HEK293T (cell line): ENCODE results near the gene HDX.
"Not testable (repeated sequence)": the region's sequence is repeated elsewhere in the genome, so short reads cannot be mapped to it uniquely, and the experiment has no call there.

Experiments used
- ARNT ChIP-seq: fragments of 450-650 bp; IDR thresholded peaks from 2 replicates; pipeline ENCODE4 v1.6.1; 2017; ENCODE audit warnings: mild to moderate bottlenecking
- BHLHE40 ChIP-seq: fragments of 450-650 bp; IDR thresholded peaks from 2 replicates; pipeline ENCODE4 v1.6.1; 2016; ENCODE audit warnings: mild to moderate bottlenecking, moderate library complexity, borderline replicate concordance
- CTBP1 ChIP-seq: fragments of 450-650 bp; IDR thresholded peaks from 2 replicates; pipeline ENCODE4 v1.6.1; 2016; ENCODE audit warnings: borderline replicate concordance
- ELF4 ChIP-seq: fragments of 450-650 bp; IDR thresholded peaks from 2 replicates; pipeline ENCODE4 v1.6.1; 2017; ENCODE audit warnings: antibody characterized with exemption
- FOXA1 ChIP-seq: fragments of 450-650 bp; IDR thresholded peaks from 2 replicates; pipeline ENCODE4 v1.6.1; 2016; ENCODE audit warnings: mild to moderate bottlenecking
- FOXM1 ChIP-seq: fragments of 450-650 bp; IDR thresholded peaks from 2 replicates; pipeline ENCODE4 v1.6.1; 2017; ENCODE audit warnings: mild to moderate bottlenecking, borderline replicate concordance
- HDGF ChIP-seq: fragments of 450-650 bp; IDR thresholded peaks from 2 replicates; pipeline ENCODE4 v1.6.1; 2017; ENCODE audit warnings: antibody characterized with exemption, borderline replicate concordance
- L3MBTL2 ChIP-seq: fragments of 450-650 bp; conservative IDR thresholded peaks from 2 replicates; pipeline ENCODE4 v1.6.1; 2016; ENCODE audit warnings: mild to moderate bottlenecking
- NFRKB ChIP-seq: fragments of 450-650 bp; IDR thresholded peaks from 2 replicates; pipeline ENCODE4 v1.6.1; 2016; ENCODE audit warnings: mild to moderate bottlenecking, moderate library complexity
- PKNOX1 ChIP-seq: fragments of 450-650 bp; IDR thresholded peaks from 2 replicates; pipeline ENCODE4 v1.6.1; 2016
- SP1 ChIP-seq: fragments of 450-650 bp; IDR thresholded peaks from 2 replicates; pipeline ENCODE4 v1.6.1; 2017
- SUZ12 ChIP-seq: fragments of 450-650 bp; IDR thresholded peaks from 2 replicates; pipeline ENCODE4 v1.6.1; 2016; ENCODE audit warnings: mild to moderate bottlenecking
- TARDBP ChIP-seq: fragments of 450-650 bp; IDR thresholded peaks from 2 replicates; pipeline ENCODE4 v1.6.1; 2016
- ZNF384 ChIP-seq: fragments of 450-650 bp; IDR thresholded peaks from 2 replicates; pipeline ENCODE4 v1.6.1; 2016

- TF ChIP-seq L3MBTL2, SP1, FOXM1, SUZ12, ZNF384, CTBP1, FOXA1, HDGF, BHLHE40, TARDBP, ARNT, NFRKB, PKNOX1, ELF4: not testable (repeated sequence)
Observed at GRCh38 chrX:84537627-84538026, 35.4 kb upstream of the HDX start.
